HG02840 (cell line): Measurements from ENCODE around the gene CACNB2.
"Not testable (repeated sequence)": the region's sequence is repeated elsewhere in the genome, so short reads cannot be mapped to it uniquely, and the experiment has no call there.

Source experiments
- ATAC-seq: cut with Tn5 transposase; IDR thresholded peaks from one replicate; pipeline ENCODE4 v1.9.1; 2021; ENCODE audit warnings: mild to moderate bottlenecking, moderate library complexity, moderate number of reproducible peaks; ENCODE audit not compliant: unreplicated experiment, low FRiP score

Gene CACNB2

DNA sequence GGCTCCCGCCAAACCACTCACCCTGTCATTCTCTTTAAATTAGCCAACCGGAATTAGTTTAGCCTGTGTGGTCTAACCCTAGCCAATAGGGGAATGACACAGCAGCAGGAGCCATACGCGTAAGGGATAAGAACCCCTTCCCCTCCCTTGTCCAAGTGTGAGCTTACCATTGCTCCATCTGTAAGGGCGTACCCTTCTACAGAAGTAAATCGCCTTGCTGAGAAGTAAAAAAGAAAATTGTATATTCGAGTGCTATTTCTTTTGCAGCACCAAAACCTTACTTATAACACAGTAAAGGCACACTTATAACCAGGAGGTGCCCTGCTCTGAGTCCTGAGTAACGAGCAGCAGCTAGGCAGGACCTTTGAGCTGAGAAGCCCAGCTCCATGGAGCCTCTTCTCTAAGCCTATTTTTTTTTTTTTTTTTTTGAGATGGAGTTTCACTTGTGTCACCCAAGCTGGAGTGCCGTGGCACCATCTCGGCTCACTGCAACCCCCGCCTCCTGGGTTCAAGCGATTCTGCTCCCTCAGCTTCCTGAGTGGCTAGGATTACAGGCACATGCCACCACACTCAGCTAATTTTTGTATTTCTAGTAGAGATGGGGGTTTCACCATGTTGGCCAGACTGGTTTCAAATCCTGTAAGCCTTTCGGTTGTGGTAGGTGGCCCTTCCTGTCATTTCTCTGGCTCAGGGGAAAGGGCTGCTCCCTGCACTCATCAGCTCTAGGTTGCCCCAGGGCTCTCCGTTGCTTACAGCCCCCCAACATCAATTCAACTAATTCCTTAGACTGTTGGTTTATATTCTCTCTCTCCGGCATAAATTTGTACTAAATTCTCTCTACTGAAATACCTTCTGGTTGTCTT lies 437.8 kb downstream of the CACNB2 start:
- ATAC-seq = no peak

DNA sequence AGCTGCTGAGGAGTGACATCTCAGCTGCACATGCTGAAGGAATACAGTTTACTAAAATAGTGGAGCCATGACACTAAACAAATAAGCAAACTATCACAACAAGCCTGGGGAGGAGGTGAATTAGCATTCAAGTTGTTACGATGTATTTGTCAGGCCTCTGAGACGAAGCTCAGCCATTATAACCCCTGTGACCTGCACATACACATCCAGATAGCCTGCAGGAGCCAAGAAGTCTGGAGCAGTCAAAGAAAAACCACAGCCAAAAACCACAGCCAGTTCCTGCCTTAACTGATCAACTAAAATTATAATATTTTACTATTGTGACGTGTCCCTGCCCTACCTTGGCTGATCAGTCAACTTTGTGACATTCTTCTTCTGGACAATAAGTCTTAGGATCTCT lies 442.6 kb downstream of the CACNB2 start:
- ATAC-seq = no peak

DNA sequence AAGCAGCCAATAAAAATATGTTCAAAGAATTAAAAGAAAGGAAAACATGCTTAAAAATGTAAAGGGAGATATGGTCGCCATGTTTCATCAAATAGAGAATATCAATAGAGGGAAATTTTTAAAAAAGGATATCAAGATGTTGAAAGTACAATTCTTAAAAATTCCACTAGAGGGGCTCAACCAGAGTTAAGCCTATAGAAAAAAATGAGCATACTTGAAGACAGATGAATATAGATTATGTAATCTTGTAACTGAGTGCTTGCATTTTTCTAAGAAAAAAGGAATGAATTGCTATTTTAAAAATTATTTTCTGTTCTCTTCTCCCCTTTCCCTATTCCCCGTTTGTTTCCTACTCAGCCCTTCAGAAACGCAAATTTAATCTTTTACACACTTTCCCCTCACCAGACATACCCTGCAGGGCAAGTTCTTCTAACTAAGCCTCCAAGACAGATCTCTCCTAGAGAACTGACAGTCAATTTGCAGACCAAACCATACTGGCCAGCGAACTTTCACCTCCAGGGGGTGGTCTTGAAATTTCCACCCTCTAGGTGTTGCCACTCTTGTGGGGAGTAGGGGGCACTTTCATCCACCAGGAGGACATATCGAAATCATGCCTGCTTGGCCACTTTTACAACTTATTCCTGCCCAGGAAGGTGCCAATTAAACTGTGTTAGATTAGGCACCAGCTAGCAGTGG lies 443.5 kb downstream of the CACNB2 start:
- ATAC-seq = no peak

DNA sequence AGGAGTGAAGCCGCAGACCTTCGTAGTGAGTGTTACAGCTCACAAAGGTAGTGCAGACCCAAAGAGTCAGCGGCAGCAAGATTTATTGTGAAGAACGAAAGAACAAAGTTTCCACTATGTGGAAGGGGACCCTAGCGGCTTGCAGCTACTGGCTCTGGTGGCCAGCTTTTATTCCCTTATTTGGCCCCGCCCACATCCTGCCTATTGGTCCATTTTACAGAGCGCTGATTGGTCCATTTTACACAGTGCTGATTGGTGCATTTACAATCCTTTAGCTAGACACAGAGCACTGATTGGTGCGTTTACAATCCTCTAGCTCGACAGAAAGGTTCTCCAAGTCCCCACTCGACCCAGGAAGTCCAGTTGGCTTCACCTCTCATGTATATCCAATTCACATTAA lies 446.4 kb downstream of the CACNB2 start:
- ATAC-seq = not testable (repeated sequence)

DNA sequence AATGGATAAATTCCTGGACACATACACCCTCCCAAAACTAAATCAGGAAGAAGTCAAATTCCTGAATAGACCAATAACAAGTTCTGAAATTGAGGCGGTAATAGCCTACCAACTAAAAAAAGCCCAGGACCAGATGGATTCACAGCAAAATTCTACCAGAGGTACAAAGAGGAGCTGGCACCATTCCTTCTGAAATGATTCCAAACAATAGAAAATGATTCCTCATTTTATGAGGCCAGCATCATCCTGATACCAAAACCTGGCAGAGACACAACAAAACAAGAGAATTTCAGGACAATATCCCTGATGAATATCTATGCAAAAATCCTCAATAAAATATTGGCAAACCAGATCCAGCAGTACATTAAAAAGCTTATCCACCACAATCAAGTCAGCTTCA lies 450.9 kb downstream of the CACNB2 start:
- ATAC-seq = not testable (repeated sequence)
